CD4-positive, alpha-beta T cell treated with Interleukin-15 for 4 hours (primary cell): ENCODE measurements around the gene THOP1.
A peak's percentile ranks its signal among the peaks of the same experiment; 100 is the strongest.

Experiments used
- DNase-seq: peaks from one replicate; pipeline ENCODE4 v3.0.0-alpha.2; 2020; ENCODE audit warnings: low spot score

THOP1 gene

DNA sequence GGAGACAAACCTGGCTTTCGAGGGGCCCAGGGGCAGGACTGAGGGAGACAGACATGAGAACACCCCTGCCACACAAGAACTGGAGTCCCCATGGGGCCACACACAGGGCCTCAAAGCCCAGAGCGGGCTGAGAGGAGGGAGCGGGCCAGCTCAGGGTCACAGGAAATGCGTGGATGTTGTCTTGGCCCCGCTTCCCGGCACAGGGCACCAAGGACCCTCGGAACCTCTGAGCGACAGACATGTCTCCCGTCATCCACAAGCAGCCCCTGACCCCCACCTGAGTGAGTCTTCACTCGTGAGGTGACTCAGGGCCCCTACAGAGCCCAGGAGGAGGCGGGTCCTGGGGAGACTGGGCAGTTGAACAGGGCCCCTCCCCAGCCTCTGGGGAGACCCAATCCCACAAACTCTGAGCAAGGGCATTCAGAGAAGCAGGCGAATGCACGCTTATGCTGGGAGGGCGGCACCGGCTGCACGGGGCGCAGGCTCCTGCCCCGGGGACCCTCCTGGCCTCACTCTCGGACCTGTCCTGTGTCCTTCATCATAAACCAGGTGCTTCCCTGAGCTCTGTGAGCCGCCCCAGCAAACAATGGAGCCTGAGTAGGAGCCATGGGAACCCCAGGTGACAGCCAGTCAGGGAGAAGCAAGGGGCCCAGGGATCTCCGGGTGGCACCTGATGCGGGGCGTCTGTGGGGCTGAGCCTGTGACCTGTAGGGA lies 22.4 kb upstream of the THOP1 start:
- no peak for DNase-seq

GRCh38 chr19:2763687-2764086 lies 21.6 kb upstream of the THOP1 start:
- no peak for DNase-seq

- no peak for DNase-seq
Measured at GRCh38 chr19:2764945-2765344, 20.4 kb upstream of the THOP1 start.

GRCh38 chr19:2765376-2765775 lies 19.9 kb upstream of the THOP1 start:
- no peak for DNase-seq

DNA sequence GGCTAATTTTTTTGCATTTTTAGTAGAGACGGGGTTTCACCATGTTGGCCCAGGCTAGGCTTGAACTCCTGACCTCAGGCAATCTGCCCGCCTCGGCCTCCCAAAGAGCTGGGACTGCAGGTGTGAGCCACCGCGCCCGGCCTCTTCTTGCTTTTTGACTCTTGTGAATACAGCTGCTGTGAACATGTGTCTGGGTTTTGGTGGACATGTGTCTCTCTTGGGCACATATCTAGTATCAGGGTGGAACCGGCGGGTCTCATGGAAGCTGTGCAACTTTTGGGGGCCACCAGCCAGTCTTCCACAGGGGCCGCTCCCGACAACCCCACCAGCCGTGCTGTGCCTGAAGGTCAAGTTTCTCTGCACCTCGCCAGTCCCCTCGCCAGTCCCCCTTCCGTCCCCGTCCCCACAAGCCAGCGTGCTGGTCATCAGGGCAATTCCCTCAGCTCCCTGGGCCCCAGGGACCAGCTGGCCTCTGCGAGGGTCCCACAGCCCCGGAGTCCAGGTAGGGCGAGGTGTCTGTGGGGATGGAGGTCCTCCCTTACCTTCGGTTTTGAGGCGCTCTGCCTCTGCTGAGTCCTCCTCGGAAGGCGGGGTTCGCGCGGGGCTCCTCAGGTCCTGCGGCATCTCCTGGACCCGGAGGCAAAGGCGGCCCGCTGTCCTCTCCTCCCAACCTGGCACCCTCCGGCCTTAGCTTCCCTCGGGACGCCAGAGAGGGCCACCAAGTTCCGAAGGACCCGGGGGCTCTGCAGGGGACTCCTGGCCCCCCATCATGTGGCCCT lies 18.5 kb upstream of the THOP1 start:
- DNase-seq = no peak

DNA sequence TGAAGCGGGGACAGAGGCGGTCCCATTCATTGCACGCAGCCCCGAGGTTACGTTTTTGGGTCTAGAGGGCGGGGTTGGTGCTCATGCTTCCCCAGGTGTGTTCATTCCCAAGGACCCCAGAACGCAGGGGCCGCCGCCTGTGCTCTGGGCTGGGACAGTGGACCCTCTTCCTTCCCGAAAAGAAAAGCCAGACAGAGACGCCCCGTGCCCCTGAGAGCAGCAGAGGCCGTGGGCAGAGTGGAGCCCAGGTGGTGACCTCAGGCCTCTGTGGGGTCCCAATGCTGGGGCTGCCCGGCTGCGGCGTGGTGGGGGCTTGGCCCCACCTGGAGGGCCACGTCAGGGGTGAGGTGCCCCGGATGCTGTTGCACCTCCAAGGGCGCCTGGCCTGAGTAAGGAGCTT lies 17.6 kb upstream of the THOP1 start:
- DNase-seq = no peak

- no peak for DNase-seq
Measured at GRCh38 chr19:2768365-2769132, 16.8 kb upstream of the THOP1 start.

DNA sequence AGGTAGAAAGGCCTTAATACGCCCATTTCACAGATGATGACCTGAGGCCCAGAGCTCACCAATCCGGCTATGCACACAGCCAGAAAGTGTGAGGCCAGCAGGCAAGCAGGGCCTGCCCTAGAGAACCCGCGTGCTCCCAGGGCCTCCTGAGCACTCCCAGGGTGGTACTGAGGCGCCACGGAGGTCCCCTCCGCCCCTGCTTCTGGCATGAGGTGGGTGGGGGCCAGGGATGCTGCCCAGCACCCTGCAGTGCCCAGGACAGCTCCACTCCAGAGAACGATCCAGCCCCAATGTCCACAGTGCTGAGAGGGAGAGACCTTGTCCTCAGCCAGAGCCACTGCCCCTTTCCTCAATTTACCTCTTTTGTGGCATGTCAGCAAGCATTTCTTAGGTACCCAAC lies 16.1 kb upstream of the THOP1 start:
- no peak for DNase-seq

GRCh38 chr19:2770055-2771013 lies 15.0 kb upstream of the THOP1 start:
- no peak for DNase-seq

- DNase-seq = no peak
Measured at GRCh38 chr19:2771786-2772674, 13.3 kb upstream of the THOP1 start.

- no peak for DNase-seq
Measured at GRCh38 chr19:2774083-2774679, 11.1 kb upstream of the THOP1 start.

DNA sequence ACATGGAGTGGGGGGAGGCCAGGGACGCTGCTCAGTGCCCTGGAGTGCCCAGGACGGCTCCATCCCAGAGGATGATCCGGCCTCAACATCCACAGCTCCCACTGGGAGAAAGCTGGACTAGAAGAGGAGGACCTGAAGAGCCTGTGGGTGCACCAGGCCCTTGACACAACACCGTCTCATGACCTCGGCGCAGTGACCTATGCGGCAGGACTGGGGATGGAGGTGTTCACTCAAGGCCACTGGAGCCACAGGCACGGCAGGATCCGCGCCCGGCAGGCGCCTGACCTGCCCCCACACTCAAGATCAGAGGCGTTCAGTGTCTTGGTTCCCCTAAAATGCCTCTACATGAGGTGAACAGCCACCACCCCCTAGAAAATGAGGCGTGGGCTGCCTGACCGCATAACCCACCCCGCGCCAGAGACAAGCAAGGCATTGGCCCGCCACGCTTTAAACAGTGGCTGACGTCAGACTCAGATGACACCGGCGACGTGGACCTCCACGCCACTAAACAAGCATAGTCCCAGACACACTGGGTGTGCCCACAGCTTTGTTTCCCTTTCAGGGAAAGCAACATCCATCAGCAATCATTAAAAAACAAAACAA lies 10.2 kb upstream of the THOP1 start:
- DNase-seq = no peak

- DNase-seq = peak; percentile 54
Measured at GRCh38 chr19:2775556-2776430, 9.5 kb upstream of the THOP1 start.

GRCh38 chr19:2777952-2778683 lies 7.2 kb upstream of the THOP1 start:
- DNase-seq = no peak

DNA sequence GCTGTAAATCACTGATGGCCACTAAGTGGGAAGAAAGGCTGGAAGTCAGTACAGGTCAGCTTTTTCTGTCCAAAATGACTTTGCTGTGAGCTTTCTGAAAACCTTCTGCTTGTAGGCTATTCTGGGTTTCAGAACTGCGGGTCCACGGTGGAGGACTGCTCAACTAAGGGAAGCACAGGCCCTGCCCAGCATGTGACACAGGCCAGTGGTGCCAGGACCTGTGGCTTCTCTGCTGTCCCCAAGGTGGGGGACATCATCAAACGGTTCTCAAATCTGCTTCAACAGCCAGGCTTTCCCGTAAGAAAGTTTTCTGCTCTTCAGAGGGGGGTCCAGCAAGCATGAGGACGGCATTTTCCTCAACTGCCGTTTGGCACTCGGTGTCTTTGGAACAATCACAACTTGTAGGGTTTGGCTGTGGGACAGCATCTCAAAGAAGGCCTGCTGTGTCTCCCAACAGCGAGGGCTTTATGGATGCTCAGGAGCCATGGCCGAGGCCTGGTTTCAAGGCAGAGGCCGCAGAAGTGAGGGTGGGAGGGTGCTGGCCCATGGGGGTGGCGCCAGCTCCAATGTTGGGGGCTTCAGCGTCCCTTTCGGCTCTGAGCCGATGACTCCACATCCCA lies 6.1 kb upstream of the THOP1 start:
- no peak for DNase-seq

GRCh38 chr19:2780284-2780683 lies 5.0 kb upstream of the THOP1 start:
- no peak for DNase-seq

GRCh38 chr19:2782329-2782935 lies 2.9 kb upstream of the THOP1 start:
- no peak for DNase-seq
